ENCODE results near the gene IL17REL.

The IL17REL gene

GRCh38 chr22:50027639-50028537 lies 15.3 kb upstream of the IL17REL start:
- Mint-ChIP-seq H3K4me3 (no peak overlapping the region), H3K27me3 (ENCODE audit: low read depth, poor library complexity) (peaks cover 76% of the 10 kb centered on the region), H3K27ac (no peak overlapping the region), H3K36me3 (ENCODE audit: low read depth) (no peaks in the 10 kb centered on the region), H3K9me3 (peaks cover 11% of the 10 kb centered on the region), H3K4me1 (peaks cover 5% of the 10 kb centered on the region)
- no peak for DNase-seq
- no peak for TF ChIP-seq CTCF (IDR thresholded peaks at IDR 0.05)

- Mint-ChIP-seq H3K27ac (no peak overlapping the region), H3K27me3 (ENCODE audit: low read depth, poor library complexity) (peaks cover 65% of the 10 kb centered on the region), H3K36me3 (ENCODE audit: low read depth) (no peaks in the 10 kb centered on the region), H3K9me3 (peaks cover 11% of the 10 kb centered on the region), H3K4me3 (no peak overlapping the region), H3K4me1 (no peaks in the 10 kb centered on the region)
- DNase-seq: no peak
- no peak for TF ChIP-seq CTCF (IDR thresholded peaks at IDR 0.05)
Measured at GRCh38 chr22:50025993-50026392, 13.4 kb upstream of the IL17REL start.

GRCh38 chr22:50022171-50022819 lies 9.7 kb upstream of the IL17REL start:
- Mint-ChIP-seq H3K27ac (no peak overlapping the region), H3K9me3 (peaks cover 11% of the 10 kb centered on the region), H3K27me3 (ENCODE audit: low read depth, poor library complexity) (peaks cover 39% of the 10 kb centered on the region), H3K36me3 (ENCODE audit: low read depth) (no peaks in the 10 kb centered on the region), H3K4me1 (no peaks in the 10 kb centered on the region), H3K4me3 (no peak overlapping the region)
- no peak for DNase-seq
- TF ChIP-seq CTCF (IDR thresholded peaks at IDR 0.05): no peak

- H3K4me1 Mint-ChIP-seq: no peaks in the 10 kb centered on the region
- peaks cover 11% of the 10 kb centered on the region for H3K9me3 Mint-ChIP-seq
- no peak for DNase-seq
- no peak overlapping the region for H3K27ac Mint-ChIP-seq
- peaks cover 22% of the 10 kb centered on the region for H3K27me3 Mint-ChIP-seq (ENCODE audit: low read depth, poor library complexity)
- no peaks in the 10 kb centered on the region for H3K36me3 Mint-ChIP-seq (ENCODE audit: low read depth)
- no peak overlapping the region for H3K4me3 Mint-ChIP-seq
- TF ChIP-seq CTCF (IDR thresholded peaks at IDR 0.05): no peak
Measured at GRCh38 chr22:50020606-50021005, 8.0 kb upstream of the IL17REL start.

- H3K27me3 Mint-ChIP-seq (ENCODE audit: low read depth, poor library complexity): peaks cover 15% of the 10 kb centered on the region
- no peak for DNase-seq
- TF ChIP-seq CTCF (IDR thresholded peaks at IDR 0.05): no peak
- H3K9me3 Mint-ChIP-seq: peaks cover 3% of the 10 kb centered on the region
- no peak overlapping the region for H3K27ac Mint-ChIP-seq
- H3K36me3 Mint-ChIP-seq (ENCODE audit: low read depth): no peaks in the 10 kb centered on the region
- H3K4me1 Mint-ChIP-seq: no peaks in the 10 kb centered on the region
- H3K4me3 Mint-ChIP-seq: no peak overlapping the region
Measured at GRCh38 chr22:50019316-50019715, 6.8 kb upstream of the IL17REL start.
